ENCODE measurements around the gene LHFPL6.

Gene LHFPL6

DNA sequence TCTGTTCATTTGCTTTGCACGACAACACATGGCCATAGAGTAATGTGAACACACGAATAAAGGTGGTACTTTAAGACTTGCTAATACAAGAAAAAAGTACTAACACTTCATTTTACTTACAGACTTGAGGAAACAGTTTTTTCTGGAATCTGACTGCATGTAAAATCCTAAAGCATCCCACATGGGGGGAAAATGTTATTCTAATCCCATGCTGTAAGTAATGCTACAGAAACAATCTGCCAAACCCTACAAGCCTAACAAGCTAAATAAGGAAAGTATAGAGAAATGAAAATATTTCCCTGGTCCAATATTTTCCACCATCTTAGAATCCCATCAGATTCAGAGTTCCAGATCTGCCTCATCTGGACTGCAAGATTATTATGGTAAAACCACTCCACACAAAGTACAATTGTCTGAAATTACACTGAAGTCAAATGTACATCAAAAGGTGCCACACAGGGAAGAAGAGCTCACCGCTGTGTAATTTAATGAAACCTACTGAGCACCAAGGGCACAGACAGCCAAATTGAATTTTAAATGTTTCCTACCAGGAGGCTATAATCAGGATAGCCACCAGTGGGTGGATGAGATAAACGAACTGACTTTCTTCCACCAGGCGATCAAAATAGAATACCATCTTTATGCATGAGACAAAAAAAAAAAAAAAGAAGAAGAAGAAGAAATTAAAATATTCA, 22.0 kb downstream of the LHFPL6 start:
- H3K27ac Mint-ChIP-seq, result no peak overlapping the region
- DNase-seq (ENCODE audit: low spot score), result no peak
- H3K4me3 Mint-ChIP-seq, result no peak overlapping the region
- H3K4me1 Mint-ChIP-seq (ENCODE audit: low read depth), result no peaks in the 10 kb centered on the region
- peaks cover 5% of the 10 kb centered on the region for H3K27me3 Mint-ChIP-seq (ENCODE audit: low read depth)
- no peaks in the 10 kb centered on the region for H3K36me3 Mint-ChIP-seq (ENCODE audit: low read depth)
- no peaks in the 10 kb centered on the region for H3K9me3 Mint-ChIP-seq

- no peaks in the 10 kb centered on the region for H3K9me3 Mint-ChIP-seq
- H3K4me1 Mint-ChIP-seq (ENCODE audit: low read depth), result no peaks in the 10 kb centered on the region
- DNase-seq (ENCODE audit: low spot score), result no peak
- no peak overlapping the region for H3K4me3 Mint-ChIP-seq
- H3K27ac Mint-ChIP-seq, result no peak overlapping the region
- no peaks in the 10 kb centered on the region for H3K36me3 Mint-ChIP-seq (ENCODE audit: low read depth)
- H3K27me3 Mint-ChIP-seq (ENCODE audit: low read depth), result peaks cover 5% of the 10 kb centered on the region
These were observed 24.1 kb downstream of the LHFPL6 start for GRCh38 chr13:39578821-39579291.

- Mint-ChIP-seq H3K27ac (no peak overlapping the region), H3K36me3 (ENCODE audit: low read depth) (no peaks in the 10 kb centered on the region), H3K9me3 (no peaks in the 10 kb centered on the region), H3K4me3 (no peak overlapping the region), H3K27me3 (ENCODE audit: low read depth) (peaks cover 5% of the 10 kb centered on the region), H3K4me1 (ENCODE audit: low read depth) (no peaks in the 10 kb centered on the region)
- DNase-seq (ENCODE audit: low spot score), result no peak
These were observed 25.0 kb downstream of the LHFPL6 start for GRCh38 chr13:39577838-39578491.

DNA sequence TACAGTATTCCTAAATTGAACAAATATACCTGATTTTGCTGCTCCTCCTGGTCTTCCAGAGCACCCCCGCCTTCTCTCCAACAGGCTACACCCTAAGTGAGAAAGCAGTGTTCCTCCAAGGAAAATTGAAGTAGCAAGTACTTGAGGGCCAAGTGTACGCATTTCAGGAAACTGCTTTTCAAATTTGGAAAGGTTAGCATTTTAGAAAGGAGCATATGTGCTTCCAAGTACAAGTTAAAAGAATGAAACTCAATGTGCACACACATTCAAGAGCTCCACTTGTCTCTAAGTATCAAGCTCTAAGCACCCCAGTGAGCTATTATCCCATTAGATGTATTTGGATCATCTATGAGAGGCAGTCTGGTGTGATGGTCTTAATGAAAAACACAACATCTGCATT, 25.8 kb downstream of the LHFPL6 start:
- peaks cover 7% of the 10 kb centered on the region for H3K27me3 Mint-ChIP-seq (ENCODE audit: low read depth)
- H3K27ac Mint-ChIP-seq, result no peak overlapping the region
- H3K4me1 Mint-ChIP-seq (ENCODE audit: low read depth), result no peaks in the 10 kb centered on the region
- H3K4me3 Mint-ChIP-seq, result no peak overlapping the region
- no peak for DNase-seq (ENCODE audit: low spot score)
- H3K36me3 Mint-ChIP-seq (ENCODE audit: low read depth), result no peaks in the 10 kb centered on the region
- H3K9me3 Mint-ChIP-seq, result no peaks in the 10 kb centered on the region

GRCh38 chr13:39575641-39576238, 27.3 kb downstream of the LHFPL6 start:
- no peaks in the 10 kb centered on the region for H3K4me1 Mint-ChIP-seq (ENCODE audit: low read depth)
- H3K36me3 Mint-ChIP-seq (ENCODE audit: low read depth), result no peaks in the 10 kb centered on the region
- H3K27ac Mint-ChIP-seq, result no peak overlapping the region
- peaks cover 7% of the 10 kb centered on the region for H3K27me3 Mint-ChIP-seq (ENCODE audit: low read depth)
- H3K9me3 Mint-ChIP-seq, result no peaks in the 10 kb centered on the region
- no peak overlapping the region for H3K4me3 Mint-ChIP-seq
- no peak for DNase-seq (ENCODE audit: low spot score)

DNA sequence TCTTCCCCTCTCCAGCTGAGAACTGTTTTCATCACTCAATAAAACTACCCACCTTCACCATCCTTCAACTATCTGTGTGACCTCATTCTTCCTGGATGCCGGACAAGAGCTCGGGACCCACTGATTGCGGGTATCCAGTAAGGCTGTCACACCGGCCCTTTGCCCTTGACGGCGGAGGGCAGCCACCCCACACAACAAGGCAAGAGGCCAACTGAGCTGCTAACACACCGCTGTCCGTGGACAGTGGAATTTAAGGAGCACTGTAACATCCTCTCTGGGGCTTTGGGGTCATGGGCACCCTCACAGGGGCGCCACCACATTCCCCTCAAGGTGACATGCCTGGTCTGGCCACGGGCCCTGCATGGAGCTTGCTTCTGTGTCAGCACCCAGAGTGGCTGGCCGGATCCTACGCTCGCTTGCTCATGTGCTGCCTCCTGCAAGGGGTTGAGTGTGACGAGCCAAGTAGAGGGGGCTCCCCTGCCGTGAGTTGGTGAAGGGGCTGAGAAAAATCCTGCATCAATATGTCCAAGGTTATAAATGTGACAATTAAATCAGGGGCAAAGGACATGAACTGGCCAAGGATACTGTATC, 31.4 kb downstream of the LHFPL6 start:
- Mint-ChIP-seq H3K4me3 (no peak overlapping the region), H3K36me3 (ENCODE audit: low read depth) (no peaks in the 10 kb centered on the region), H3K9me3 (no peaks in the 10 kb centered on the region), H3K27me3 (ENCODE audit: low read depth) (peaks cover 4% of the 10 kb centered on the region), H3K4me1 (ENCODE audit: low read depth) (no peaks in the 10 kb centered on the region), H3K27ac (no peak overlapping the region)
- no peak for DNase-seq (ENCODE audit: low spot score)

DNA sequence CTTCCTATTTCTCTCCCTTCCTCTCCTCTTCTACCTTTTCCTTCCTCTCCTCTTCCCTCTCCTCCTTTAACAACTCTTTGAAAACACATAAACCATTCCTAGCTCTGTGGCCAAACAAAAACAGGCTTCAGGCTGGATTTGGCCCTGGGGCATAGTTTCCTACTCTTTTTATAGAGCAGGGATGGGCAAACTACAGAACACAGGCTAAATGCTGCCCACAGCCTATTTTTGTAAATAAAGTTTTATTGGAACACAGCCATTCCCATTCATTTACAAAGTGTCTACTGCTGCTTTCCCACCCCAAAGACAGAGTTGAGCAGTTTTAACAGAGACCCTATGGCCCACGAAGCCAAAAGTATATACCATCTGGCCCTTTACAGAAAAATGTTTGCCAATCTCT, 35.4 kb downstream of the LHFPL6 start:
- Mint-ChIP-seq H3K27ac (no peak overlapping the region), H3K36me3 (ENCODE audit: low read depth) (no peaks in the 10 kb centered on the region), H3K27me3 (ENCODE audit: low read depth) (peaks cover 6% of the 10 kb centered on the region), H3K4me3 (no peak overlapping the region), H3K9me3 (no peaks in the 10 kb centered on the region), H3K4me1 (ENCODE audit: low read depth) (no peaks in the 10 kb centered on the region)
- DNase-seq (ENCODE audit: low spot score), result no peak

DNA sequence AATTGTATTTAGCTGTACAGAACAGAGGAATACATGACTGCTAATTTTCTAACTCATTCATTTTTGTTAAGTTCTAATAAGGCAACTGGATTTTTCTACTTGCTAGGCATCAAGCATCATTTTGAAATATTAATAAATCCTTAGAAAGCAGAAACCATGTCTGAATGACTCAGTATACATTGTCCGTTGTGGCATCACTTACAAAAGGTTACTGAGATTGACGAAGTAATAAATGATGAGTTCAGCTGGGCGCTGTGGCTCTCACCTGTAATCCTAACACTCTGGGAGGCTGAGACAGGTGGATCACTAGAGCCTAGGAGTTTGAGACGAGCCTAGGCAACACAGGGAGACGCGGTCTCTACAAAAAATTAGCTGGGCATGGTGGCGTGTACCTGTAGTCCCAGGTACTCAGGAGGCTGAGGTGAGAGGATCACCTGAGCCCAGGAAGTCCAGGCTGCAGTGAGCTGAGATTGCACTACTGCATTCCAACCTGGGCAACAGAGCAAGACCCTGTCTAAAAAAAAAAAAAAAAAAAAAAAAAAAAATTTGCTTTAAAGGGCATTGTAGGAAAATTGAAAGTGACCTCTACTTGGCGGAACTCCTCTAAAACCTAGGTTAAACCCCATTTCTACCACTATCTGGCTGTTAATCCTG, 36.6 kb downstream of the LHFPL6 start:
- H3K4me3 Mint-ChIP-seq, result no peak overlapping the region
- no peak for DNase-seq (ENCODE audit: low spot score)
- H3K36me3 Mint-ChIP-seq (ENCODE audit: low read depth), result no peaks in the 10 kb centered on the region
- H3K27me3 Mint-ChIP-seq (ENCODE audit: low read depth), result peaks cover 4% of the 10 kb centered on the region
- H3K9me3 Mint-ChIP-seq, result no peaks in the 10 kb centered on the region
- no peaks in the 10 kb centered on the region for H3K4me1 Mint-ChIP-seq (ENCODE audit: low read depth)
- no peak overlapping the region for H3K27ac Mint-ChIP-seq

- no peaks in the 10 kb centered on the region for H3K36me3 Mint-ChIP-seq (ENCODE audit: low read depth)
- no peaks in the 10 kb centered on the region for H3K4me1 Mint-ChIP-seq (ENCODE audit: low read depth)
- no peaks in the 10 kb centered on the region for H3K9me3 Mint-ChIP-seq
- H3K4me3 Mint-ChIP-seq, result no peak overlapping the region
- peaks cover 4% of the 10 kb centered on the region for H3K27me3 Mint-ChIP-seq (ENCODE audit: low read depth)
- no peak for DNase-seq (ENCODE audit: low spot score)
- no peak overlapping the region for H3K27ac Mint-ChIP-seq
These were observed 37.7 kb downstream of the LHFPL6 start for GRCh38 chr13:39565036-39565949.

DNA sequence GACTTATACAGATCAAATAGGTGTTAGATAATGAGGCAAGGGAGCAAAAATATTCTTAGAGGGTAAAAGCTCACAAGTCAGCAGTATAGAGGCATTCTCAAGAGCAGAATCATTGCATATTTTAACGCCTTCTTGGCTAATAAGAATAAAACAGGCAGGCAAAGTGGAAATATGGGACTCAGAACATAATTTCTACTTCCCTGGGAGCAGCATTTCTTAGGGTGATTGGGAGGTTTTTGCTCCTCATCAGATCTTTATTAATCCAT, 39.6 kb downstream of the LHFPL6 start:
- no peaks in the 10 kb centered on the region for H3K9me3 Mint-ChIP-seq
- peaks cover 4% of the 10 kb centered on the region for H3K27me3 Mint-ChIP-seq (ENCODE audit: low read depth)
- no peak overlapping the region for H3K4me3 Mint-ChIP-seq
- no peaks in the 10 kb centered on the region for H3K36me3 Mint-ChIP-seq (ENCODE audit: low read depth)
- DNase-seq (ENCODE audit: low spot score), result no peak
- no peak overlapping the region for H3K27ac Mint-ChIP-seq
- no peaks in the 10 kb centered on the region for H3K4me1 Mint-ChIP-seq (ENCODE audit: low read depth)

GRCh38 chr13:39561971-39562370, 41.0 kb downstream of the LHFPL6 start:
- Mint-ChIP-seq H3K4me1 (ENCODE audit: low read depth) (no peaks in the 10 kb centered on the region), H3K27me3 (ENCODE audit: low read depth) (peaks cover 2% of the 10 kb centered on the region), H3K27ac (no peak overlapping the region), H3K9me3 (no peaks in the 10 kb centered on the region), H3K4me3 (no peak overlapping the region), H3K36me3 (ENCODE audit: low read depth) (no peaks in the 10 kb centered on the region)
- no peak for DNase-seq (ENCODE audit: low spot score)

DNA sequence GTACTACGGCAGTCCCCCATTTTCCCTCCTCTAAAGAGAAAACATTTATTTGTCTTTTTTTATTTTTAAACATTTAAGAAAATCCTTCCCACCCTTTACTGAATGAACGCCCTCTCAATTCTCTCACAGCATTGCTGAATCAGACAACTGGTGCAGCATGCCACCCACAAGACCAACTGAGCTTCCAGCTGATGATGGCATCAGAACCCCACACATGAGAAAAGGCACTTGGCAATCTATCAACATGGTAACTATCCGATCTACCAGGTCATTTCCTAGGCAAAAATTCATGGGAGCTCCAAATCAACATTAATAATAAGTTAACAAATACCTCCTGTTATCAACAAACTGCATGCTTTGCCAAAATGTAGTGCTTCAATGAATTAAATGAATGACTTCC, 43.1 kb downstream of the LHFPL6 start:
- H3K27me3 Mint-ChIP-seq (ENCODE audit: low read depth), result peaks cover 2% of the 10 kb centered on the region
- no peaks in the 10 kb centered on the region for H3K36me3 Mint-ChIP-seq (ENCODE audit: low read depth)
- DNase-seq (ENCODE audit: low spot score), result no peak
- H3K27ac Mint-ChIP-seq, result no peak overlapping the region
- H3K4me3 Mint-ChIP-seq, result no peak overlapping the region
- no peaks in the 10 kb centered on the region for H3K9me3 Mint-ChIP-seq
- H3K4me1 Mint-ChIP-seq (ENCODE audit: low read depth), result no peaks in the 10 kb centered on the region

GRCh38 chr13:39557285-39557955, 45.6 kb downstream of the LHFPL6 start:
- H3K27me3 Mint-ChIP-seq (ENCODE audit: low read depth), result no peaks in the 10 kb centered on the region
- no peaks in the 10 kb centered on the region for H3K36me3 Mint-ChIP-seq (ENCODE audit: low read depth)
- DNase-seq (ENCODE audit: low spot score), result no peak
- no peaks in the 10 kb centered on the region for H3K4me1 Mint-ChIP-seq (ENCODE audit: low read depth)
- no peak overlapping the region for H3K4me3 Mint-ChIP-seq
- no peak overlapping the region for H3K27ac Mint-ChIP-seq
- no peaks in the 10 kb centered on the region for H3K9me3 Mint-ChIP-seq

All from T-helper 2 cell treated with Interferon-gamma antibody and Interleukin-4, amounts not matched to agents 5 μg/mL and 100 μg/mL, for 36 hours (primary cell).